HepG2 (cell line): Measurements from ENCODE around the gene COPS7A. TPM values are rescaled to one million over a fixed set of nuclear protein-coding genes. Genes with fewer than 3 reads are reported as not detected.

ENCODE experiments used
- ETV6 ChIP-seq: sonication (generic); formaldehyde crosslinking; conservative IDR thresholded peaks from 2 replicates; pipeline ENCODE4 v1.4.0; 2020; ENCODE audit warnings: missing genetic modification reagents
- KIAA2018 ChIP-seq: sonication (generic); formaldehyde crosslinking; IDR thresholded peaks from 2 replicates; pipeline ENCODE4 v1.5.0; 2020; ENCODE audit warnings: mild to moderate bottlenecking, missing genetic modification reagents, borderline replicate concordance
- MTA1 ChIP-seq: sonication (generic); formaldehyde crosslinking; IDR thresholded peaks from 2 replicates; pipeline ENCODE4 v1.4.0; 2020; ENCODE audit warnings: missing genetic modification reagents, mild to moderate bottlenecking, borderline replicate concordance
- NR1H2 ChIP-seq: sonication (generic); formaldehyde crosslinking; IDR thresholded peaks from 2 replicates; pipeline ENCODE4 v1.8.1; 2022; ENCODE audit warnings: low read depth, missing genetic modification reagents, borderline replicate concordance
- PLSCR1 ChIP-seq: sonication (generic); formaldehyde crosslinking; IDR thresholded peaks from 2 replicates; pipeline ENCODE4 v1.5.0; 2020; ENCODE audit warnings: missing genetic modification reagents, mild to moderate bottlenecking, borderline replicate concordance
- POLR2A ChIP-seq, 2 experiments: IDR thresholded peaks; 2 replicates each; pipeline ENCODE4 v1.6.1; 2011; ENCODE audit warnings: low read depth in 2 of 2, low read length in 2 of 2, mild to moderate bottlenecking in 1 of 2, moderate library complexity in 1 of 2; ENCODE audit not compliant: insufficient read depth in 1 of 2
- SIX4 ChIP-seq: sonication (generic); formaldehyde crosslinking; IDR thresholded peaks from 2 replicates; pipeline ENCODE4 v1.4.0; 2020; ENCODE audit warnings: missing genetic modification reagents
- TAF1 ChIP-seq: sonication (generic); formaldehyde crosslinking; IDR thresholded peaks from 2 replicates; pipeline ENCODE4 v1.4.0; 2020; ENCODE audit warnings: missing genetic modification reagents
- THAP11 ChIP-seq: IDR thresholded peaks from 2 replicates; pipeline ENCODE4 v1.6.1; 2016; ENCODE audit warnings: missing biosample characterization, missing genetic modification reagents
- ZBTB25 ChIP-seq: IDR thresholded peaks from 2 replicates; pipeline ENCODE4 v1.6.1; 2018; ENCODE audit warnings: missing genetic modification reagents
- ZBTB7B ChIP-seq: sonication (generic); formaldehyde crosslinking; IDR thresholded peaks from 2 replicates; pipeline ENCODE4 v1.4.0; 2020; ENCODE audit warnings: missing genetic modification reagents
- ZNF230 ChIP-seq: sonication (generic); formaldehyde crosslinking; IDR thresholded peaks from 2 replicates; pipeline ENCODE4 v1.4.0; 2020; ENCODE audit warnings: mild to moderate bottlenecking, missing genetic modification reagents
- ZNF567 ChIP-seq: sonication (generic); formaldehyde crosslinking; IDR thresholded peaks from 2 replicates; pipeline ENCODE4 v1.8.1; 2023; ENCODE audit warnings: mild to moderate bottlenecking, missing genetic modification reagents, borderline replicate concordance
- ZNF572 ChIP-seq: sonication (generic); formaldehyde crosslinking; IDR thresholded peaks from 2 replicates; pipeline ENCODE4 v1.5.1; 2020; ENCODE audit warnings: mild to moderate bottlenecking, missing genetic modification reagents
- ZNF605 ChIP-seq: sonication (generic); formaldehyde crosslinking; IDR thresholded peaks from 2 replicates; pipeline ENCODE4 v1.8.0; 2022; ENCODE audit warnings: mild to moderate bottlenecking, missing genetic modification reagents
- ZNF619 ChIP-seq: sonication (generic); formaldehyde crosslinking; IDR thresholded peaks from 2 replicates; pipeline ENCODE4 v1.4.0; 2020; ENCODE audit warnings: mild to moderate bottlenecking, missing genetic modification reagents
- ZNF792 ChIP-seq: IDR thresholded peaks from 2 replicates; pipeline ENCODE4 v1.6.1; 2016
- ZNF800 ChIP-seq: sonication (generic); formaldehyde crosslinking; IDR thresholded peaks from 2 replicates; pipeline ENCODE4 v1.4.0; 2020; ENCODE audit warnings: missing genetic modification reagents
- ZNF878 ChIP-seq: sonication (generic); formaldehyde crosslinking; IDR thresholded peaks from 2 replicates; pipeline ENCODE4 v1.8.1; 2023; ENCODE audit warnings: mild to moderate bottlenecking, missing genetic modification reagents, moderate library complexity
- polyA plus RNA-seq, 8 experiments: library from polyadenylated mRNA; depleted of rRNA in 3 of 8; stranded (reverse) in 7 of 8; unstranded in 1 of 8; fragments of >200 nt; fragmentation: Illumina TruSeq in 4 of 8; extraction: Trizol in 4 of 8; gene quantifications; 2 replicates each; pipeline versions ENCODE4 v1.2.1 to v1.2.3, GENCODE V29; 2011 to 2016; ENCODE audit warnings: low read depth in 4 of 8, missing spikeins in 1 of 8, mixed read lengths in 1 of 8; ENCODE audit not compliant: insufficient read depth in 1 of 8
- total RNA-seq, 5 experiments: library from RNA; depleted of rRNA; stranded (reverse); fragments of >200 nt; fragmentation: Illumina TruSeq; extraction: Trizol; gene quantifications; 2 replicates each; pipeline ENCODE4 v1.2.3, GENCODE V29; 2016; ENCODE audit warnings: low read depth in 1 of 5

COPS7A gene
- total and polyA plus RNA-seq, 2 of the 13 experiments (the other 11 are each of a cell fraction or from before 2014, with no cell fraction given), result 40.0 to 73.6 TPM

DNA sequence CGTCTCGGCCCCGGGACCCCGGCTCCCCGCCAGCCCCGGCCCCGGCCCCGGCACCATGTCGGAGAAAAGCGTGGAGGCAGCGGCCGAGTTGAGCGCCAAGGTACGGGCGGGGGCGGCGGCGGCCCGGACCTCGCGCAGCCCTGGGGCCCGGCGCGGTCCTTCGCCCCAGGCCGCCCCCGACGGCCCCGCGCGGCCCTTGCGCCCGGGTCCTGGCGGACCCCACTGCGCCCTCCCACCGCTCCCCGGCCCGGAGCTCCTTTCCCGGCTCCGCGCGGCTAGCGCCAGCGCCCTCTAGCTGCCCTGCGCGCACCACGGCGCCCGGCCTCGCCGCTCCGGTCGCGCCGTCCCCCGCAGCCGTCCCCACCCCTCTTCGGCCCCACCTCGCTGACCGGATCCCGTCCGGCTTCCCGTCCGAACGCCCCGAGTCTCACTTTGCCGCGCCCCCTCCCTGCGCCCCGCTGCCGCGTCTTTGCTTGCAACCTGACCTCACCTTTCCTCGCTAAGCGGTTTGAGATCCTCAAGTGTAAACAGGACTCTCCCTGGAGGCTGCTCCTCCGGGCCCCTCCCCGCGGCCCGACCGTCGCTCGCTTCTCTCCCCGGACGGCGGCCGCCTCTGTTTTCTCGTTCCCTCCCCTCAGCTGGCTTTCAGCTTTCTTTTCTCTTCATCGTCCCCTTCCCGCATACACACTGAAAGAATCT, 43.0 kb downstream of the COPS7A start (continued):
- no peak for TF ChIP-seq ZNF572 (CRISPR knock-in tag)
- TF ChIP-seq POLR2A (IDR thresholded peaks at IDR 0.05; ENCODE audit: insufficient read depth in 1 of 2, low read depth in 2 of 2, low read length in 2 of 2), result no peak; a peak in 1 of 4 replicates
- TF ChIP-seq ZBTB7B (CRISPR knock-in tag), result no peak
- no peak for TF ChIP-seq ZNF800 (CRISPR knock-in tag)
- no peak for TF ChIP-seq MTA1 (CRISPR knock-in tag)
- TF ChIP-seq ETV6 (CRISPR knock-in tag), result no peak
- TF ChIP-seq ZNF878 (CRISPR knock-in tag), result no peak; the same call in 1 of the 2 replicates
- TF ChIP-seq THAP11 (CRISPR knock-in tag), result no peak
- no peak for TF ChIP-seq ZNF230 (CRISPR knock-in tag)
- TF ChIP-seq NR1H2, result no peak
- no peak for TF ChIP-seq PLSCR1 (CRISPR knock-in tag)
- no peak for TF ChIP-seq ZNF792 (CRISPR knock-in tag)
- no peak for TF ChIP-seq ZNF619
- TF ChIP-seq TAF1 (CRISPR knock-in tag), result peak; percentile 14; the same call in 1 of the 2 replicates
- TF ChIP-seq KIAA2018 (CRISPR knock-in tag), result no peak
- TF ChIP-seq ZBTB25 (CRISPR knock-in tag), result no peak
- 0 out of 2 replicates have a peak, but pooled peaks have one; percentile 2 for TF ChIP-seq ZNF605 (CRISPR knock-in tag)
- TF ChIP-seq SIX4 (CRISPR knock-in tag), result no peak
- TF ChIP-seq ZNF567 (CRISPR knock-in tag), result no peak
